Endothelial cell of umbilical vein (primary cell): Measurements from ENCODE around the gene FBXO11. TPM values are rescaled to one million over a fixed set of nuclear protein-coding genes. Genes with fewer than 3 reads are reported as not detected.

Experiments used
- BruUV-seq: library from RNA; stranded (reverse); fragments of 400-500 nt; replicated peaks from 2 replicates; lab custom pipeline; 2021; lab: Mats Ljungman, UMichigan
- CTCF ChIA-PET: fragments of 300-600, 350-600 bp; sonication (Branson Sonifier 250); formaldehyde crosslinking; loops from one replicate; lab custom pipeline; 2021; ENCODE audit warnings: antibody characterized with exemption, inconsistent platforms; lab: Charles Lee
- POLR2A ChIA-PET: fragments of 300-600, 350-600 bp; sonication (Branson Sonifier 250); formaldehyde crosslinking; loops from one replicate; lab custom pipeline; 2021; ENCODE audit warnings: antibody characterized with exemption, inconsistent platforms; lab: Charles Lee
- DNase-seq: peaks from one replicate; pipeline ENCODE4 v3.0.0-alpha.2; 2011; ENCODE audit warnings: low read depth, low spot score
- FAIRE-seq: peaks from 2 replicates; lab custom pipeline; 2011; peaks lifted over from hg19 to GRCh38; lab: Jason Lieb, UNC
- H2AFZ ChIP-seq: 2 replicates; pipeline ENCODE4 v1.6.0; 2012; ENCODE audit warnings: low read depth, low read length, control low read depth, inconsistent platforms
- H3K27ac ChIP-seq: 2 replicates; pipeline ENCODE4 v1.5.1; 2011; ENCODE audit warnings: low read depth, mild to moderate bottlenecking, control low read depth, low read length, moderate library complexity; ENCODE audit not compliant: insufficient read depth
- H3K27me3 ChIP-seq, 2 experiments: 2 replicates each; pipeline versions ENCODE4 v1.6.0 to v1.6.1; 2011; ENCODE audit warnings: low read length in 2 of 2, mixed read lengths in 1 of 2; ENCODE audit not compliant: control insufficient read depth in 2 of 2, insufficient read depth in 2 of 2
- H3K36me3 ChIP-seq, 2 experiments: 2 replicates in 1 of 2; 3 replicates in 1 of 2; pipeline ENCODE4 v1.5.1; 2011; ENCODE audit warnings: low read length in 2 of 2, mild to moderate bottlenecking in 1 of 2, moderate library complexity in 1 of 2; ENCODE audit not compliant: control insufficient read depth in 2 of 2, insufficient read depth in 2 of 2; ENCODE audit errors: extremely low read depth in 1 of 2
- H3K4me1 ChIP-seq: 3 replicates; pipeline ENCODE4 v1.5.1; 2011; ENCODE audit warnings: mild to moderate bottlenecking, low read length; ENCODE audit not compliant: control insufficient read depth, insufficient read depth; ENCODE audit errors: extremely low read depth
- H3K4me2 ChIP-seq: 2 replicates; pipeline ENCODE4 v1.6.1; 2011; ENCODE audit warnings: low read length, control low read depth, mixed read lengths; ENCODE audit not compliant: insufficient read depth
- H3K4me3 ChIP-seq, 3 experiments: fragments of 200-600 bp in 1 of 3; sonication (generic), shearing (Covaris generic) in 1 of 3; replicated peaks in 1 of 3; 2 replicates each; pipeline ENCODE4 v1.5.1; 2011 to 2016; ENCODE audit warnings: control low read depth in 3 of 3, low read length in 3 of 3, mild to moderate bottlenecking in 2 of 3, inconsistent platforms in 1 of 3, low read depth in 1 of 3, moderate library complexity in 1 of 3; ENCODE audit not compliant: insufficient read depth in 1 of 3
- H3K79me2 ChIP-seq: 2 replicates; pipeline ENCODE4 v1.6.0; 2012; ENCODE audit warnings: low read length, inconsistent platforms; ENCODE audit not compliant: control insufficient read depth, insufficient read depth
- H3K9ac ChIP-seq: replicated peaks from 2 replicates; pipeline ENCODE3; 2011; ENCODE audit warnings: low read length, control low read depth; ENCODE audit not compliant: insufficient read depth; ENCODE audit errors: extremely low read depth
- H3K9me1 ChIP-seq: replicated peaks from 3 replicates; pipeline ENCODE4 v1.6.0; 2011; ENCODE audit warnings: mild to moderate bottlenecking, low read length; ENCODE audit not compliant: control insufficient read depth, insufficient read depth; ENCODE audit errors: extremely low read depth
- H3K9me3 ChIP-seq: replicated peaks from 2 replicates; pipeline ENCODE4 v1.5.1; 2012; ENCODE audit warnings: low read length, inconsistent platforms; ENCODE audit not compliant: control insufficient read depth, insufficient read depth
- H4K20me1 ChIP-seq: replicated peaks from 2 replicates; pipeline ENCODE3; 2011; ENCODE audit warnings: mild to moderate bottlenecking, low read length; ENCODE audit not compliant: control insufficient read depth, insufficient read depth; ENCODE audit errors: extremely low read depth
- CTCF ChIP-seq, 2 donors: IDR thresholded peaks; 1 replicate in 1 of 2; 2 replicates in 1 of 2; pipeline ENCODE4 v1.5.1; 2011; ENCODE audit warnings: low read length in 2 of 2, mild to moderate bottlenecking in 2 of 2, moderate library complexity in 2 of 2, control low read depth in 1 of 2, inconsistent platforms in 1 of 2, low read depth in 1 of 2; ENCODE audit not compliant: insufficient read depth in 1 of 2; ENCODE audit errors: extremely low read depth in 1 of 2
- EZH2 ChIP-seq: IDR thresholded peaks from 2 replicates; pipeline ENCODE4 v1.6.1; 2012; ENCODE audit warnings: borderline replicate concordance, low read depth, mild to moderate bottlenecking, moderate library complexity, low read length, inconsistent platforms; ENCODE audit not compliant: severe bottlenecking
- FOS ChIP-seq: IDR thresholded peaks from 2 replicates; pipeline ENCODE4 v1.6.1; 2011; ENCODE audit warnings: mild to moderate bottlenecking, low read length, moderate library complexity, borderline replicate concordance; ENCODE audit not compliant: insufficient read depth
- GATA2 ChIP-seq: IDR thresholded peaks from 2 replicates; pipeline ENCODE4 v1.7.0; 2011; ENCODE audit warnings: low read depth, mild to moderate bottlenecking, moderate library complexity, mixed read lengths, low read length; ENCODE audit not compliant: insufficient read length, insufficient read depth
- MAX ChIP-seq: IDR thresholded peaks from 2 replicates; pipeline ENCODE4 v1.6.1; 2011; ENCODE audit not compliant: insufficient read depth, insufficient read length
- MYC ChIP-seq: IDR thresholded peaks from one replicate; pipeline ENCODE4 v1.6.1; 2011; ENCODE audit warnings: mild to moderate bottlenecking, low read depth, low read length
- POLR2A ChIP-seq: IDR thresholded peaks from 2 replicates; pipeline ENCODE4 v1.6.1; 2012; ENCODE audit warnings: low read depth, mild to moderate bottlenecking, control low read depth, low read length
- POLR2AphosphoS5 ChIP-seq: IDR thresholded peaks from 2 replicates; pipeline ENCODE4 v1.6.1; 2012; ENCODE audit warnings: low read depth, mild to moderate bottlenecking, control low read depth, low read length, moderate library complexity; ENCODE audit not compliant: insufficient read depth
- dilution Hi-C: fragments of 300-500 bp; cut with MboI; formaldehyde crosslinking; loops from one replicate; pipeline ENCODE4 v1.15.0; 2019; ENCODE audit warnings: low sequenced_read_pairs; ENCODE audit not compliant: extremely low pct_ligation_motif_present
- intact Hi-C: fragments of 100-400 bp; cut with micrococcal nuclease; formaldehyde crosslinking; loops from one replicate; pipeline ENCODE4 v1.10.0; 2022
- polyA plus RNA-seq, 4 experiments: library from polyadenylated mRNA; depleted of rRNA in 3 of 4; stranded (reverse) in 3 of 4; unstranded in 1 of 4; fragments of >200 nt; gene quantifications; 2 replicates each; pipeline versions ENCODE4 v1.2.1 to v1.2.3, GENCODE V29; 2011 to 2012; ENCODE audit warnings: missing spikeins in 1 of 4
- total RNA-seq: library from RNA; stranded (reverse); gene quantifications from 2 replicates; pipeline ENCODE4 v1.2.3, GENCODE V29; 2021

FBXO11 gene
- total and polyA plus RNA-seq, 2 donors (not counting 3 experiments of a cell fraction or from before 2014, with no cell fraction given), result 23.4 to 59.6 TPM

- BruUV-seq, result no TSS peak
- no peak for TF ChIP-seq CTCF (IDR thresholded peaks at IDR 0.05; ENCODE audit: extremely low read depth in 1 of 2, insufficient read depth in 1 of 2, low read depth in 1 of 2, low read length in 2 of 2)
- TF ChIP-seq POLR2AphosphoS5, result no peak
- no peak for TF ChIP-seq FOS
- TF ChIP-seq EZH2, result no peak
- no peak for TF ChIP-seq POLR2A
- no peak for TF ChIP-seq MYC
- no peak for TF ChIP-seq MAX
- TF ChIP-seq GATA2, result no peak
- no peak overlapping the region for H3K27ac ChIP-seq
- no peaks in the 10 kb centered on the region for H3K9me1 ChIP-seq
- dilution Hi-C loops, result no loop called here
- CTCF ChIA-PET, result interaction anchor here (1.3 to 6.9 kb wide), 3 partner anchors 331 to 434 kb away, joined by 7 to 331 read pairs (median 138); no protein-coding TSS in a partner anchor
- no peak for DNase-seq
- H3K4me1 ChIP-seq, result no peaks in the 10 kb centered on the region
- no peak overlapping the region for H2AFZ ChIP-seq
- H3K36me3 ChIP-seq, result no peaks in the 10 kb centered on the region
- H4K20me1 ChIP-seq, result no peaks in the 10 kb centered on the region
- no peak overlapping the region for H3K4me3 ChIP-seq
- no peak for FAIRE-seq
- intact Hi-C loops, result loop anchor here (5.0 kb wide), 2 partner anchors 247 to 382 kb away; no protein-coding TSS in a partner anchor
- POLR2A ChIA-PET, result no interaction called here
- H3K4me2 ChIP-seq, result no peak overlapping the region
- no peak overlapping the region for H3K9ac ChIP-seq
- H3K9me3 ChIP-seq, result no peaks in the 10 kb centered on the region
- no peaks in the 10 kb centered on the region for H3K79me2 ChIP-seq
- H3K27me3 ChIP-seq, result no peaks in the 10 kb centered on the region
Observed at GRCh38 chr2:47769318-47769717, 137.0 kb downstream of the FBXO11 start.
